Esophagus squamous epithelium (tissue), 4 donors: ENCODE measurements around the gene ANKRD13A.

Experiments used
- CTCF ChIP-seq, 6 experiments: fragments of 450-650 bp in 4 of 6; fragments of 200-600 bp in 2 of 6; sonication (generic) in 2 of 6; IDR thresholded peaks; one replicate each; pipeline ENCODE4 v1.5.1; 2016 to 2019; ENCODE audit warnings: antibody characterized with exemption in 6 of 6, mild to moderate bottlenecking in 4 of 6, moderate library complexity in 4 of 6
- POLR2A ChIP-seq, 4 donors: fragments of 450-650 bp; IDR thresholded peaks; one replicate each; pipeline ENCODE4 v1.6.1; 2017; ENCODE audit warnings: antibody characterized with exemption in 4 of 4, mild to moderate bottlenecking in 4 of 4, moderate library complexity in 3 of 4

DNA sequence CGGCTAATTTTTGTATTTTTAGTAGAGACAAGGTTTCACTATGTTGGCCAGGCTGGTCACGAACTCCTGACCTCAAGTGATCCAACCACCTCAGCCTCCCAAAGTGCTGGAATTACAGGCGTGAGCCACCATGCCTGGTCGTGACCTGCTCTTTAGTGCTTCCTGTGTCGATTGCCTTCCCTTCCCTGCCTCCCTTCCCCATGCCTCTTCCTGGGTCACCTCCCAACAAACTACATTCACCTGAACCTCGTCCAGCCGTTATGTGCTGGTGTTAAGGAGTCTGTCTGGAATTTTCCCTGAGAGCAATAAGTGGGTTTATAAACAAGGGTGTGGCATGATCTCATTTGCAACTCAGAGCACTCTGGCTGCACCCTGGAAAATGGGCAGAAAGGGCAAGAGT, 81.2 kb downstream of the ANKRD13A start:
- no peak for TF ChIP-seq CTCF (IDR thresholded peaks at IDR 0.05)
- TF ChIP-seq POLR2A (IDR thresholded peaks at IDR 0.05): no peak
